Measurements from ENCODE around the gene ROPN1B.

DNA sequence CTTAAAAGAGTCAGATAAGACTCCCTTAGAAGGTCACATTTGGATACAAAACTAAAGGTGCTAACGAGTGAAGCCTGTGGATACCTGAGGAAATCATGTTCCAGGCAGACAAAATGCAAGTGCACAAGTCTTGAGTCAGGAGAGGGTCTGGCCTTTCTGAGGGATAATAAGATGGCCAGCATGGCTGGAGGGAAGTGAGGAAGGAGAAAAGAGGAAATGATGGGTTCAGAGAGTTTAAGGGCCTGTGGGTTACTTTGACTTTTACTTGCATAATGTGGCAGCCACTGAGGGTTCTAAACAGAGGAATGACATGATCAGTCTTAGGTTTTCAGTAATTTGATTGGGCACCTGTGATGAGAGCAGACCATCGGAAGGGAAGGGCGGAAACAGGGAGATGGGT is 3.5 kb upstream of the ROPN1B start:
- TF ChIP-seq CTCF (conservative IDR thresholded peaks at IDR 0.05 in 1 of 2, IDR thresholded peaks at IDR 0.05 in 1 of 2; ENCODE audit: low read depth in 1 of 2, low read length in 2 of 2) (no peak), EZH2 (IDR thresholded peaks at IDR 0.05; ENCODE audit: low read length, missing control alignments) (no peak)

All from fibroblast of lung (primary cell).